IMR-90 (cell line): Measurements from ENCODE around the gene NALF2. TPM values are rescaled to one million over a fixed set of nuclear protein-coding genes. Genes with fewer than 3 reads are reported as not detected.

Source experiments
- ATAC-seq: fragments of 200-7000 bp; cut with Tn5 transposase; 2 replicates; pipeline ENCODE4 v1.9.1; 2020; ENCODE audit warnings: low read depth, mild to moderate bottlenecking, moderate library complexity
- BruUV-seq: library from RNA; stranded (reverse); fragments of 400-500 nt; replicated peaks from 2 replicates; lab custom pipeline; 2021; lab: Mats Ljungman, UMichigan
- CTCF ChIA-PET: fragments of 300-600 bp; formaldehyde crosslinking; extraction: SDS; loops from one replicate; lab custom pipeline; 2021; ENCODE audit warnings: antibody characterized with exemption; lab: Yijun Ruan, JAX
- POLR2A ChIA-PET: fragments of 300-600 bp; sonication (Branson Sonifier 250); formaldehyde crosslinking; loops from one replicate; lab custom pipeline; 2022; ENCODE audit warnings: antibody characterized with exemption; ENCODE audit not compliant: unreplicated experiment; lab: Charles Lee
- DNase-seq: peaks from one replicate; pipeline ENCODE4 v3.0.0; 2013
- H2AFZ ChIP-seq: replicated peaks from 2 replicates; pipeline ENCODE3; 2013; ENCODE audit warnings: low read length, mild to moderate bottlenecking; ENCODE audit not compliant: poor library complexity
- H2AK5ac ChIP-seq: 2 replicates; pipeline ENCODE4 v1.6.1; 2013; ENCODE audit warnings: low read depth, low read length, inconsistent platforms
- H2AK9ac ChIP-seq: replicated peaks from 2 replicates; pipeline ENCODE3; 2013; ENCODE audit warnings: mild to moderate bottlenecking, low read depth, low read length, moderate library complexity; ENCODE audit not compliant: poor library complexity
- H2BK120ac ChIP-seq: 2 replicates; pipeline ENCODE4 v1.6.1; 2013; ENCODE audit warnings: low read depth, low read length, inconsistent platforms
- H2BK15ac ChIP-seq: 3 replicates; pipeline ENCODE4 v1.6.1; 2013; ENCODE audit warnings: low read depth, low read length, inconsistent platforms
- H2BK20ac ChIP-seq: 2 replicates; pipeline ENCODE4 v1.6.1; 2013; ENCODE audit warnings: low read depth, mild to moderate bottlenecking, inconsistent platforms, low read length, moderate library complexity
- H2BK5ac ChIP-seq: 2 replicates; pipeline ENCODE4 v1.6.1; 2013; ENCODE audit warnings: mild to moderate bottlenecking, low read depth, low read length, inconsistent platforms; ENCODE audit not compliant: poor library complexity, severe bottlenecking
- H3K14ac ChIP-seq: replicated peaks from 2 replicates; pipeline ENCODE4 v1.6.1; 2013; ENCODE audit warnings: low read depth, low read length, inconsistent platforms
- H3K18ac ChIP-seq: 2 replicates; pipeline ENCODE4 v1.6.1; 2013; ENCODE audit warnings: low read depth, low read length, control low read depth
- H3K23ac ChIP-seq: 2 replicates; pipeline ENCODE4 v1.6.1; 2013; ENCODE audit warnings: low read depth, low read length, inconsistent platforms
- H3K27ac ChIP-seq: 2 replicates; pipeline ENCODE4 v1.5.1; 2013; ENCODE audit warnings: mild to moderate bottlenecking, control low read depth, low read length; ENCODE audit not compliant: insufficient read depth
- H3K27me3 ChIP-seq: 2 replicates; pipeline ENCODE4 v1.6.1; 2013; ENCODE audit warnings: low read length; ENCODE audit not compliant: control insufficient read depth, insufficient read depth
- H3K36me3 ChIP-seq: 2 replicates; pipeline ENCODE4 v1.6.1; 2013; ENCODE audit warnings: low read length, mixed read lengths; ENCODE audit not compliant: control insufficient read depth, insufficient read depth
- H3K4ac ChIP-seq: 2 replicates; pipeline ENCODE4 v1.6.1; 2013; ENCODE audit warnings: low read depth, low read length, inconsistent platforms
- H3K4me1 ChIP-seq: 2 replicates; pipeline ENCODE4 v1.6.1; 2013; ENCODE audit warnings: low read length, mixed read lengths; ENCODE audit not compliant: control insufficient read depth, insufficient read depth
- H3K4me2 ChIP-seq: 2 replicates; pipeline ENCODE4 v1.6.1; 2013; ENCODE audit warnings: low read depth, mild to moderate bottlenecking, control low read depth, low read length, moderate library complexity
- H3K4me3 ChIP-seq: 2 replicates; pipeline ENCODE4 v1.5.1; 2013; ENCODE audit warnings: low read depth, mild to moderate bottlenecking, control low read depth, low read length, moderate library complexity; ENCODE audit not compliant: insufficient read depth
- H3K56ac ChIP-seq: 2 replicates; pipeline ENCODE4 v1.6.1; 2013; ENCODE audit warnings: low read length, inconsistent platforms; ENCODE audit not compliant: insufficient read depth; ENCODE audit errors: extremely low read depth
- H3K79me1 ChIP-seq, 2 experiments: 2 replicates each; pipeline ENCODE4 v1.6.1; 2013; ENCODE audit warnings: low read length in 2 of 2, inconsistent platforms in 1 of 2, low read depth in 1 of 2
- H3K9ac ChIP-seq: 2 replicates; pipeline ENCODE4 v1.6.1; 2013; ENCODE audit warnings: low read depth, low read length, control low read depth
- H3K9me1 ChIP-seq: 2 replicates; pipeline ENCODE4 v1.6.1; 2013; ENCODE audit warnings: low read length, inconsistent platforms; ENCODE audit not compliant: insufficient read depth
- H3K9me3 ChIP-seq: 2 replicates; pipeline ENCODE4 v1.6.1; 2013; ENCODE audit warnings: low read length; ENCODE audit not compliant: control insufficient read depth, insufficient read depth
- H4K20me1 ChIP-seq: 2 replicates; pipeline ENCODE4 v1.6.1; 2013; ENCODE audit warnings: low read length, inconsistent platforms; ENCODE audit not compliant: insufficient read depth
- H4K5ac ChIP-seq: 2 replicates; pipeline ENCODE4 v1.6.1; 2013; ENCODE audit warnings: mild to moderate bottlenecking, low read depth, low read length, control low read depth
- H4K8ac ChIP-seq, 2 experiments: 2 replicates each; pipeline ENCODE4 v1.6.1; 2013; ENCODE audit warnings: low read depth in 2 of 2, low read length in 2 of 2, control low read depth in 1 of 2, inconsistent platforms in 1 of 2
- H4K91ac ChIP-seq: 2 replicates; pipeline ENCODE4 v1.6.1; 2013; ENCODE audit warnings: low read depth, low read length, inconsistent platforms; ENCODE audit not compliant: insufficient read depth
- BHLHE40 ChIP-seq: fragments of 150-350 bp; IDR thresholded peaks from 2 replicates; pipeline ENCODE4 v1.6.1; 2016; ENCODE audit warnings: mild to moderate bottlenecking, low read depth, low read length
- CEBPB ChIP-seq: IDR thresholded peaks from 2 replicates; pipeline ENCODE4 v1.6.1; 2012; ENCODE audit warnings: low read depth, low read length, improper control_type of control experiment
- CHD1 ChIP-seq: IDR thresholded peaks from 2 replicates; pipeline ENCODE4 v1.6.1; 2012; ENCODE audit warnings: low read depth, low read length, improper control_type of control experiment
- CTCF ChIP-seq: conservative IDR thresholded peaks from 2 replicates; pipeline ENCODE4 v1.5.1; 2012; ENCODE audit warnings: mild to moderate bottlenecking, low read depth, low read length, improper control_type of control experiment
- FOS ChIP-seq: fragments of 150-350 bp; IDR thresholded peaks from 2 replicates; pipeline ENCODE4 v1.6.1; 2016; ENCODE audit warnings: low read depth, low read length
- MAFK ChIP-seq: IDR thresholded peaks from 2 replicates; pipeline ENCODE4 v1.6.1; 2012; ENCODE audit warnings: low read depth, low read length, improper control_type of control experiment
- MAZ ChIP-seq: IDR thresholded peaks from 2 replicates; pipeline ENCODE4 v1.6.1; 2012; ENCODE audit warnings: low read depth, mild to moderate bottlenecking, low read length, improper control_type of control experiment, moderate library complexity, borderline replicate concordance
- MXI1 ChIP-seq: IDR thresholded peaks from 2 replicates; pipeline ENCODE4 v1.6.1; 2012; ENCODE audit warnings: low read depth, mild to moderate bottlenecking, low read length, moderate library complexity, borderline replicate concordance
- NFE2L2 ChIP-seq: fragments of 150-350 bp; IDR thresholded peaks from 2 replicates; pipeline ENCODE4 v1.6.1; 2016; ENCODE audit warnings: low read depth, mild to moderate bottlenecking, low read length
- POLR2A ChIP-seq: IDR thresholded peaks from 2 replicates; pipeline ENCODE4 v1.6.1; 2012; ENCODE audit warnings: mild to moderate bottlenecking, low read depth, low read length
- RAD21 ChIP-seq: IDR thresholded peaks from 2 replicates; pipeline ENCODE4 v1.6.1; 2012; ENCODE audit warnings: low read length, improper control_type of control experiment
- RCOR1 ChIP-seq: IDR thresholded peaks from 2 replicates; pipeline ENCODE4 v1.6.1; 2012; ENCODE audit warnings: mild to moderate bottlenecking, low read length, improper control_type of control experiment; ENCODE audit not compliant: insufficient replicate concordance
- RFX5 ChIP-seq: IDR thresholded peaks from 2 replicates; pipeline ENCODE4 v1.8.0; 2012; ENCODE audit warnings: low read depth, mild to moderate bottlenecking, low read length, moderate library complexity
- SMC3 ChIP-seq: fragments of 150-350 bp; IDR thresholded peaks from 2 replicates; pipeline ENCODE4 v1.6.1; 2016; ENCODE audit warnings: low read depth, mild to moderate bottlenecking, antibody characterized with exemption, low read length, moderate library complexity
- USF2 ChIP-seq: fragments of 150-350 bp; IDR thresholded peaks from 2 replicates; pipeline ENCODE4 v1.6.1; 2017; ENCODE audit warnings: mild to moderate bottlenecking, antibody characterized with exemption, low read length, low read depth
- WGBS, 2 experiments: methylation state at CpG; one replicate each; pipeline versions ENCODE4 v1.1.5 to v1.1.7; 2013; ENCODE audit warnings: missing lambda C conversion rate in 2 of 2; ENCODE audit not compliant: insufficient read length in 1 of 2; ENCODE audit errors: extremely low coverage in 2 of 2; 5-methylcytosine and 5-hydroxymethylcytosine counted together
- dilution Hi-C: fragments of 300-500 bp; cut with HindIII; formaldehyde crosslinking; loops from one replicate; pipeline ENCODE4 v1.14.3; 2018; ENCODE audit warnings: low sequenced_read_pairs; ENCODE audit not compliant: unreplicated experiment
- in situ Hi-C: fragments of 300-500 bp; cut with MboI; formaldehyde crosslinking; loops from 3 replicates; pipeline ENCODE4 v1.14.3; 2019; ENCODE audit warnings: low sequenced_read_pairs, inconsistent platforms, mixed read lengths
- intact Hi-C: fragments of 100-400 bp; cut with micrococcal nuclease; formaldehyde crosslinking; loops from 2 replicates; pipeline ENCODE4 v1.10.0; 2022
- polyA plus RNA-seq, 3 experiments: library from polyadenylated mRNA; depleted of rRNA; stranded (reverse); fragments of >200 nt; gene quantifications; 2 replicates each; pipeline ENCODE4 v1.2.3, GENCODE V29; 2012; ENCODE audit warnings: low replicate concordance in 1 of 3
- total RNA-seq: library from RNA; depleted of rRNA; stranded (reverse); fragments of >200 nt; gene quantifications from 2 replicates; pipeline ENCODE4 v1.2.3, GENCODE V29; 2012
- TF ChIP-seq, protein P1 (sequence below): fragments of 150-350 bp; IDR thresholded peaks from 2 replicates; pipeline ENCODE4 v1.6.1; 2016; ENCODE audit warnings: low read depth, mild to moderate bottlenecking, low read length, moderate library complexity, borderline replicate concordance

Gene NALF2
- total and polyA plus RNA-seq, 2 of the 4 experiments (the other 2 are of a cell fraction) = not detected

- TF ChIP-seq RCOR1 (no peak), CHD1 (no peak), MXI1 (no peak), USF2 (no peak), NFE2L2 (no peak), FOS (no peak), RFX5 (no peak), CTCF (no peak), BHLHE40 (no peak), MAZ (no peak), SMC3 (no peak), POLR2A (no peak), RAD21 (no peak), MAFK (no peak), CEBPB (no peak)
- TF ChIP-seq, protein P1, sequence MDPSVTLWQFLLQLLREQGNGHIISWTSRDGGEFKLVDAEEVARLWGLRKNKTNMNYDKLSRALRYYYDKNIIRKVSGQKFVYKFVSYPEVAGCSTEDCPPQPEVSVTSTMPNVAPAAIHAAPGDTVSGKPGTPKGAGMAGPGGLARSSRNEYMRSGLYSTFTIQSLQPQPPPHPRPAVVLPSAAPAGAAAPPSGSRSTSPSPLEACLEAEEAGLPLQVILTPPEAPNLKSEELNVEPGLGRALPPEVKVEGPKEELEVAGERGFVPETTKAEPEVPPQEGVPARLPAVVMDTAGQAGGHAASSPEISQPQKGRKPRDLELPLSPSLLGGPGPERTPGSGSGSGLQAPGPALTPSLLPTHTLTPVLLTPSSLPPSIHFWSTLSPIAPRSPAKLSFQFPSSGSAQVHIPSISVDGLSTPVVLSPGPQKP = no peak
- H2AFZ ChIP-seq = no peak overlapping the region
- BruUV-seq = no TSS peak
- no peak overlapping the region for H2BK5ac ChIP-seq
- no peak overlapping the region for H3K27ac ChIP-seq
- no peak overlapping the region for H2BK20ac ChIP-seq
- no peak overlapping the region for H4K8ac ChIP-seq
- POLR2A ChIA-PET = no interaction called here
- H3K4me2 ChIP-seq = no peak overlapping the region
- H2BK15ac ChIP-seq = no peak overlapping the region
- in situ Hi-C loops (loop anchor here (10.0 kb wide), 1 partner anchor 548 kb away; no protein-coding TSS in a partner anchor), intact Hi-C loops (no loop called here), dilution Hi-C loops (no loop called here)
- no peak overlapping the region for H3K9ac ChIP-seq
- H2BK120ac ChIP-seq = no peak overlapping the region
- CTCF ChIA-PET = no interaction called here
- no peak overlapping the region for H3K18ac ChIP-seq
- no peaks in the 10 kb centered on the region for H3K36me3 ChIP-seq
- H3K9me3 ChIP-seq = peaks cover 5% of the 10 kb centered on the region; the same call in 1 of the 2 replicates
- H3K9me1 ChIP-seq = no peaks in the 10 kb centered on the region
- H3K4me3 ChIP-seq = no peak overlapping the region
- no peaks in the 10 kb centered on the region for H3K79me1 ChIP-seq
- H4K5ac ChIP-seq = no peak overlapping the region
- H2AK9ac ChIP-seq = no peak overlapping the region
- no CpG with 5 or more reads among the region's 8 CpGs for WGBS, 2 experiments
- DNase-seq (no peak), ATAC-seq (no peak)
- H3K56ac ChIP-seq = no peak overlapping the region
- H3K23ac ChIP-seq = no peak overlapping the region
- H3K4me1 ChIP-seq = no peaks in the 10 kb centered on the region
- H3K27me3 ChIP-seq = peaks cover 3% of the 10 kb centered on the region
- H4K20me1 ChIP-seq = no peaks in the 10 kb centered on the region
- no peak overlapping the region for H2AK5ac ChIP-seq
- H3K4ac ChIP-seq = no peak overlapping the region
- H4K91ac ChIP-seq = no peak overlapping the region
- H3K14ac ChIP-seq = no peak overlapping the region
These were observed 42.3 kb downstream of the NALF2 start for GRCh38 chrX:69546417-69546816.
